ENCODE measurements around the gene MEN1. TPM values are rescaled to one million over a fixed set of nuclear protein-coding genes. Genes with fewer than 3 reads are reported as not detected.

MEN1 gene
- total and polyA plus RNA-seq, 12 donors: 15.3 to 50.6 (median 28.7) TPM

DNA sequence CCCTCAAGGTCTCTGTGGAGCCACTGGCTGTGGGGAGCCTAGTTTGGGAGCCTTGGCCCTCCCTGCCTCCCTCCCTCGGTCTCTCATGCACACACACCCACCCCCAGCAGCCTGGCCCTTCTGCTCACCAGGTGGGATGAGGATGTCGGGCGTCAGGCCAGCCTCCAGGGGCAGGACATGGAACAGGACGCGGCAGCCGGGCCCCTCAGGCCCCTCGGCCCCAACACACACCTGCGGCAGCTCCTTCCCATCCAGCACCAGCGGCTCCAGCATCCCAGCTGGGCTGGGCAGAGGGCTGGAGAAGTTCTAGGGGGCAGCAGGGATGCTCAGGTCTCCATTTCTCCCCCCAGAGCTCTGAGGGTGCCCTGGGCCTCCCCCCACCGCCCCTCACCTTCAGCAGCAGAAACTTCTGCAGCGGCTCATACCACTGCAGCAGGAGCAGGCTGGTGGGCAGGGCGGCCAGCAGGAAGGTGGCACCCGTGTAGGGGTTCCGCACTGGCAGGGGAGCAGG is 18.5 kb downstream of the MEN1 start:
- WGBS, 4 donors: 91 to 100% (median 94%) methylated on average over 1 to 14 of the region's 14 CpGs
- TF ChIP-seq, protein P1, sequence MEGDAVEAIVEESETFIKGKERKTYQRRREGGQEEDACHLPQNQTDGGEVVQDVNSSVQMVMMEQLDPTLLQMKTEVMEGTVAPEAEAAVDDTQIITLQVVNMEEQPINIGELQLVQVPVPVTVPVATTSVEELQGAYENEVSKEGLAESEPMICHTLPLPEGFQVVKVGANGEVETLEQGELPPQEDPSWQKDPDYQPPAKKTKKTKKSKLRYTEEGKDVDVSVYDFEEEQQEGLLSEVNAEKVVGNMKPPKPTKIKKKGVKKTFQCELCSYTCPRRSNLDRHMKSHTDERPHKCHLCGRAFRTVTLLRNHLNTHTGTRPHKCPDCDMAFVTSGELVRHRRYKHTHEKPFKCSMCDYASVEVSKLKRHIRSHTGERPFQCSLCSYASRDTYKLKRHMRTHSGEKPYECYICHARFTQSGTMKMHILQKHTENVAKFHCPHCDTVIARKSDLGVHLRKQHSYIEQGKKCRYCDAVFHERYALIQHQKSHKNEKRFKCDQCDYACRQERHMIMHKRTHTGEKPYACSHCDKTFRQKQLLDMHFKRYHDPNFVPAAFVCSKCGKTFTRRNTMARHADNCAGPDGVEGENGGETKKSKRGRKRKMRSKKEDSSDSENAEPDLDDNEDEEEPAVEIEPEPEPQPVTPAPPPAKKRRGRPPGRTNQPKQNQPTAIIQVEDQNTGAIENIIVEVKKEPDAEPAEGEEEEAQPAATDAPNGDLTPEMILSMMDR (IDR thresholded peaks at IDR 0.05): no peak
- no peak for TF ChIP-seq POLR2A (IDR thresholded peaks at IDR 0.05)
- intact Hi-C loops (cut with DNase I): no loop called here
- no peak overlapping the region for H3K4me3 ChIP-seq
- H3K27me3 ChIP-seq: no peaks in the 10 kb centered on the region
- DNase-seq: peak in 1 of 7 donors; percentile 14
- H3K4me1 ChIP-seq (replicated peaks in 1 of 2): peaks cover 0 to 6% of the 10 kb centered on the region in 2 donors
- no peak overlapping the region for H3K27ac ChIP-seq
- H3K9me3 ChIP-seq (replicated peaks in 1 of 3): no peaks in the 10 kb centered on the region
- peaks cover 0 to 12% of the 10 kb centered on the region in 2 donors for H3K36me3 ChIP-seq (replicated peaks in 1 of 2)

DNA sequence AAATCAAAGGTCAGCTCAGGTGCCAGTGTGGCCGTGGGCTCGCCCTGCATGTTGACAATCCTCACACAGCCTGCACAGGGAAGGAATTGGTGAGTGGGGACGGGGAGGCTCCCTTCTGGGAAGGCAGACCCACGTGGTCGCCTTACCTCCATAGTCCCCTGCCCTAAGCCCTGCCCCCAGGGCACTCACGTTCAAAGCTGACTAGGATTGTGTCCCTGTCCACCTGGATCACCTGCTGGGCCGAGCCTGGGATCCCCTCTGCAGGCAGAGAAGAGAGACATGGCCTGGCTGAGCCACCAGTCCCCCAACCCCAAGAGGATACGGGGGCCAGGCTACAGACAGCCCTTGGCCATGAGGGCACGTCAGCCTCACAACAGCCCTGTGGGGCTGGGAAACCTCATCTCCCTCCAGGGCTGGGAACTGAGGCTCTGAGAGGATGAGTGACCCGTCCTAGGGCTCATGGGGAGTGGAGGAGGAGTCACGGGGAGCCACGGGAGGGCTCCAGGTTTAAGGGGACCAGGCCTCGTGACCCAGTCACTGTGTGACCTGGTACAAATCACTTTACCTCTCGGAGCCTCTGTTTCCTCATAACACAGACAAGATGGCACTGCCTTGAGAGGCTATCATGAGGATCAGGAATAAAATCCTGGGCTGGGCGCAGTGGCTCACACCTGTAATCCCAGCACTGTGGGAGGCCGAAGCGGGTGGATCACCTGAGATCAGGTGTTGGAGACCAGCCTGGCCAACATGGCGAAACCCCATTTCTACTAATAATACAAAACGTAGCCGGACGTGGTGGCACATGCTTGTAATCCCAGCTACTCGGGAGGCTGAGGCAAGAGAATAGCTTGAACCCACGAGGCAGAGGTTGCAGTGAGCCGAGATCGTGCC is 19.9 kb downstream of the MEN1 start:
- 87 to 93% (median 92%) methylated on average over 15 to 25 of the region's 25 CpGs for WGBS, 4 donors

DNA sequence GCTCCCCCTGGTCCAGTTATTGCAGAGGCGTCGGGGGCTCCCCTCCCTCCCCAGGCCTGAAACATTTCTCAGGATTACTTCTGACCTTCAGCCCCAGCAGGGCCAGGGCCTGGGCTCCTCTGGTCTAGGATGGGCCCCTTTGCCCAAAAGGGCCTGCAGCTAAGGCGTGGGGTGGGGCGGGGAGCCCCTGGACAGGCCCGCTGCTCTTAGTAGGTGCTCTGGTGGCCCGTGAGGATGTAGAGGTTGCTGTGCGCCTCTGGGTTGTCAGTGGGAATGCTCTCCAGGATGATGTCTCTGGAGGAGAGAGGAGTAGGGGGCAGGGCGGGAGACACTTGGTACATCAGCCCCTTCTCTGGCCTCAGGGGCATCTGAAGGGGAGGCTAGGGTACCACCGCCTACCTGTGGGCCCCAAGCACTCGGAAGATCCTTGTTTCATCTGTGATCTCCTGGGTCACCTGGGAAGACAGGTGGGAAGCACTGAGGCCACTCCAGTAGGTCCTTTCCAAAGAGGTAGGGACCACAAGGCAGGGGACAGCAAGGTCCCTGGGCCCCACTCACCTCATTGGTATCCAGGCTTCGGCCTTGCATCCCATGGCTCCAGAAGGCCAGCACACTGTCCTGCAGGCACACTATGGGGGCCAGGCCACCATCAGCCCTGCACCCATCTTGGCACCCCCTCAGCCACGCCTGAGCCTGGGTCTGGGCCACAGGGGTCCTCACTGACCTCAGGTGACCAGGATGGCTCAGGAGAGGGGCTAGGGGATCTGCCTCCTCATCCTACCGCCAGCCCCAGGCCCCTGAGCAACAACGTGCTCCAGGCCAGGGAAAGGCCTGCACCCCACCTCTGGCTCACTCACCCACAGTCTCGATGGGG is 20.8 kb downstream of the MEN1 start:
- peak in 1 of 7 donors; percentile 13 for DNase-seq
- intact Hi-C loops (cut with DNase I): loop anchor here in 1 of 2 donors (10.0 kb wide), 1 partner anchor 45 kb away; no protein-coding TSS in a partner anchor
- no peak for TF ChIP-seq POLR2A (IDR thresholded peaks at IDR 0.05)
- Histone ChIP-seq H3K9me3 (replicated peaks in 1 of 3) (no peaks in the 10 kb centered on the region), H3K27ac (no peak overlapping the region), H3K4me3 (no peak overlapping the region), H3K36me3 (replicated peaks in 1 of 2) (peaks cover 0 to 12% of the 10 kb centered on the region in 2 donors), H3K4me1 (replicated peaks in 1 of 2) (peaks cover 0 to 6% of the 10 kb centered on the region in 2 donors), H3K27me3 (no peaks in the 10 kb centered on the region)
- WGBS, 4 donors: 86 to 93% (median 92%) methylated on average over 7 to 15 of the region's 15 CpGs

More for the DNA sequence above, 19.9 kb downstream of the MEN1 start:
- H3K27me3 ChIP-seq: no peaks in the 10 kb centered on the region
- peaks cover 0 to 6% of the 10 kb centered on the region in 2 donors for H3K4me1 ChIP-seq (replicated peaks in 1 of 2)
- intact Hi-C loops (cut with DNase I): no loop called here
- H3K9me3 ChIP-seq (replicated peaks in 1 of 3): no peaks in the 10 kb centered on the region
- no peak overlapping the region for H3K4me3 ChIP-seq
- no peak overlapping the region for H3K27ac ChIP-seq
- peak in 1 of 7 donors; percentile 13 for DNase-seq
- peaks cover 0 to 12% of the 10 kb centered on the region in 2 donors for H3K36me3 ChIP-seq (replicated peaks in 1 of 2)
- TF ChIP-seq POLR2A (IDR thresholded peaks at IDR 0.05): no peak
- TF ChIP-seq, protein P1 (IDR thresholded peaks at IDR 0.05): no peak

DNA sequence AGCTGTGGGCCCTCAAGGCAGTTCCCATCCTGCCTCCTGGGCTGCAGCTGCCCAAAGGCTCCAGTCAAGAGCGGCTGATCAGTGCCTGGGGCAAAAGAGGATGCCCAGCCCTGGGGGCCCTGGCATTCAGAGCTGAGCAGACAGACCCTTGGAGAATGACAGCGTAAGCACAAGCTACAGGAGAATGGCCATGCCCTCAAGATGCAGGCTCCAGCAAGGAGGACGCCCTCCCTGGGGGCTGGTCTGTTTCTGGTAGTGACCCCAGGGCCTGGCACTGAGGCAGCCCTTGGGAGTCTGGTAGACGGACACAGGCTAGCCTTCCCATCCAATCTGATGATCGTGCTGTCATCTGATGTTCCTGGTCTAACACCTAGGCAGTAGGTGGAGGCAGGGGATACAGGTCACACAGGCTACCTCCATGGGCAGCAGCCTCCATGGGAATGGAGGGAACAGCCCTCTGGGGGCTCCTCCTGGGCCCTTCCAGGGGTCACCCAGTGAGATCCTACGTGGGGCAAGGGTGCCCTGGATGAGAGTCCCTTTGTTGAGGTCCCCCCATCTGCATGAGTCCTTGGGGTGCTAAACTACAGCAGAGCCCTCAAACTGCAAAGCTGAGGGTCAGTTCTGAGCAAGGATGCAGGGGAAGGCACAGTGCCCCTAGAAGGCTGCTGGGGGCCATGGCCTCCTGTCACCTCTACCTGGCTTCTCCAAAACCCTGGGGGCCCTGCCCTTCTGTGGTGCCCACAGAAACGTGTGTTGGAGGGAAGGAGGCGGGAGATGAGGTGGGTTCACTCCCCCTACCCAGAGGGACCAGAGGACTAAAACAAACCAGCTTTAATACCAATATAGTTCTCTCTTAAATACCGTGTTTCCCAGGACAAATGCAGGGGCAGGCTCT is 21.8 kb downstream of the MEN1 start:
- Histone ChIP-seq H3K4me3 (no peak overlapping the region), H3K36me3 (replicated peaks in 1 of 2) (peaks cover 0 to 12% of the 10 kb centered on the region in 2 donors), H3K27me3 (no peaks in the 10 kb centered on the region), H3K27ac (no peak overlapping the region), H3K9me3 (replicated peaks in 1 of 3) (no peaks in the 10 kb centered on the region), H3K4me1 (replicated peaks in 1 of 2) (no peaks in the 10 kb centered on the region)
- no peak for TF ChIP-seq POLR2A (IDR thresholded peaks at IDR 0.05)
- TF ChIP-seq, protein P1 (IDR thresholded peaks at IDR 0.05): no peak
- DNase-seq: peak in 1 of 7 donors; percentile 16
- intact Hi-C loops (cut with DNase I): loop anchor here in 1 of 2 donors (10.0 kb wide), 1 partner anchor 46 kb away; no protein-coding TSS in a partner anchor
- WGBS, 4 donors: 87 to 91% (median 90%) methylated on average over 7 to 9 of the region's 9 CpGs

Measured in adrenal gland (tissue), 12 donors.